IMR-90 (cell line): ENCODE measurements around the gene CCDC71. TPM values are rescaled to one million over a fixed set of nuclear protein-coding genes. Genes with fewer than 3 reads are reported as not detected.

Source experiments
- ATAC-seq: fragments of 200-7000 bp; cut with Tn5 transposase; 2 replicates; pipeline ENCODE4 v1.9.1; 2020; ENCODE audit warnings: low read depth, mild to moderate bottlenecking, moderate library complexity
- BruUV-seq: library from RNA; stranded (reverse); fragments of 400-500 nt; replicated peaks from 2 replicates; lab custom pipeline; 2021; lab: Mats Ljungman, UMichigan
- CTCF ChIA-PET: fragments of 300-600 bp; formaldehyde crosslinking; extraction: SDS; loops from one replicate; lab custom pipeline; 2021; ENCODE audit warnings: antibody characterized with exemption; lab: Yijun Ruan, JAX
- POLR2A ChIA-PET: fragments of 300-600 bp; sonication (Branson Sonifier 250); formaldehyde crosslinking; loops from one replicate; lab custom pipeline; 2022; ENCODE audit warnings: antibody characterized with exemption; ENCODE audit not compliant: unreplicated experiment; lab: Charles Lee
- DNase-seq: peaks from one replicate; pipeline ENCODE4 v3.0.0; 2013
- H2AFZ ChIP-seq: replicated peaks from 2 replicates; pipeline ENCODE3; 2013; ENCODE audit warnings: low read length, mild to moderate bottlenecking; ENCODE audit not compliant: poor library complexity
- H2AK5ac ChIP-seq: 2 replicates; pipeline ENCODE4 v1.6.1; 2013; ENCODE audit warnings: low read depth, low read length, inconsistent platforms
- H2AK9ac ChIP-seq: replicated peaks from 2 replicates; pipeline ENCODE3; 2013; ENCODE audit warnings: mild to moderate bottlenecking, low read depth, low read length, moderate library complexity; ENCODE audit not compliant: poor library complexity
- H2BK120ac ChIP-seq: 2 replicates; pipeline ENCODE4 v1.6.1; 2013; ENCODE audit warnings: low read depth, low read length, inconsistent platforms
- H2BK15ac ChIP-seq: 3 replicates; pipeline ENCODE4 v1.6.1; 2013; ENCODE audit warnings: low read depth, low read length, inconsistent platforms
- H2BK20ac ChIP-seq: 2 replicates; pipeline ENCODE4 v1.6.1; 2013; ENCODE audit warnings: low read depth, mild to moderate bottlenecking, inconsistent platforms, low read length, moderate library complexity
- H2BK5ac ChIP-seq: 2 replicates; pipeline ENCODE4 v1.6.1; 2013; ENCODE audit warnings: mild to moderate bottlenecking, low read depth, low read length, inconsistent platforms; ENCODE audit not compliant: poor library complexity, severe bottlenecking
- H3K14ac ChIP-seq: replicated peaks from 2 replicates; pipeline ENCODE4 v1.6.1; 2013; ENCODE audit warnings: low read depth, low read length, inconsistent platforms
- H3K18ac ChIP-seq: 2 replicates; pipeline ENCODE4 v1.6.1; 2013; ENCODE audit warnings: low read depth, low read length, control low read depth
- H3K23ac ChIP-seq: 2 replicates; pipeline ENCODE4 v1.6.1; 2013; ENCODE audit warnings: low read depth, low read length, inconsistent platforms
- H3K27ac ChIP-seq: 2 replicates; pipeline ENCODE4 v1.5.1; 2013; ENCODE audit warnings: mild to moderate bottlenecking, control low read depth, low read length; ENCODE audit not compliant: insufficient read depth
- H3K27me3 ChIP-seq: 2 replicates; pipeline ENCODE4 v1.6.1; 2013; ENCODE audit warnings: low read length; ENCODE audit not compliant: control insufficient read depth, insufficient read depth
- H3K36me3 ChIP-seq: 2 replicates; pipeline ENCODE4 v1.6.1; 2013; ENCODE audit warnings: low read length, mixed read lengths; ENCODE audit not compliant: control insufficient read depth, insufficient read depth
- H3K4ac ChIP-seq: 2 replicates; pipeline ENCODE4 v1.6.1; 2013; ENCODE audit warnings: low read depth, low read length, inconsistent platforms
- H3K4me1 ChIP-seq: 2 replicates; pipeline ENCODE4 v1.6.1; 2013; ENCODE audit warnings: low read length, mixed read lengths; ENCODE audit not compliant: control insufficient read depth, insufficient read depth
- H3K4me2 ChIP-seq: 2 replicates; pipeline ENCODE4 v1.6.1; 2013; ENCODE audit warnings: low read depth, mild to moderate bottlenecking, control low read depth, low read length, moderate library complexity
- H3K4me3 ChIP-seq: 2 replicates; pipeline ENCODE4 v1.5.1; 2013; ENCODE audit warnings: low read depth, mild to moderate bottlenecking, control low read depth, low read length, moderate library complexity; ENCODE audit not compliant: insufficient read depth
- H3K56ac ChIP-seq: 2 replicates; pipeline ENCODE4 v1.6.1; 2013; ENCODE audit warnings: low read length, inconsistent platforms; ENCODE audit not compliant: insufficient read depth; ENCODE audit errors: extremely low read depth
- H3K79me1 ChIP-seq, 2 experiments: 2 replicates each; pipeline ENCODE4 v1.6.1; 2013; ENCODE audit warnings: low read length in 2 of 2, inconsistent platforms in 1 of 2, low read depth in 1 of 2
- H3K9ac ChIP-seq: 2 replicates; pipeline ENCODE4 v1.6.1; 2013; ENCODE audit warnings: low read depth, low read length, control low read depth
- H3K9me1 ChIP-seq: 2 replicates; pipeline ENCODE4 v1.6.1; 2013; ENCODE audit warnings: low read length, inconsistent platforms; ENCODE audit not compliant: insufficient read depth
- H3K9me3 ChIP-seq: 2 replicates; pipeline ENCODE4 v1.6.1; 2013; ENCODE audit warnings: low read length; ENCODE audit not compliant: control insufficient read depth, insufficient read depth
- H4K20me1 ChIP-seq: 2 replicates; pipeline ENCODE4 v1.6.1; 2013; ENCODE audit warnings: low read length, inconsistent platforms; ENCODE audit not compliant: insufficient read depth
- H4K5ac ChIP-seq: 2 replicates; pipeline ENCODE4 v1.6.1; 2013; ENCODE audit warnings: mild to moderate bottlenecking, low read depth, low read length, control low read depth
- H4K8ac ChIP-seq, 2 experiments: 2 replicates each; pipeline ENCODE4 v1.6.1; 2013; ENCODE audit warnings: low read depth in 2 of 2, low read length in 2 of 2, control low read depth in 1 of 2, inconsistent platforms in 1 of 2
- H4K91ac ChIP-seq: 2 replicates; pipeline ENCODE4 v1.6.1; 2013; ENCODE audit warnings: low read depth, low read length, inconsistent platforms; ENCODE audit not compliant: insufficient read depth
- FOS ChIP-seq: fragments of 150-350 bp; IDR thresholded peaks from 2 replicates; pipeline ENCODE4 v1.6.1; 2016; ENCODE audit warnings: low read depth, low read length
- MAZ ChIP-seq: IDR thresholded peaks from 2 replicates; pipeline ENCODE4 v1.6.1; 2012; ENCODE audit warnings: low read depth, mild to moderate bottlenecking, low read length, improper control_type of control experiment, moderate library complexity, borderline replicate concordance
- POLR2A ChIP-seq: IDR thresholded peaks from 2 replicates; pipeline ENCODE4 v1.6.1; 2012; ENCODE audit warnings: mild to moderate bottlenecking, low read depth, low read length
- WGBS, 2 experiments: methylation state at CpG; one replicate each; pipeline versions ENCODE4 v1.1.5 to v1.1.7; 2013; ENCODE audit warnings: missing lambda C conversion rate in 2 of 2; ENCODE audit not compliant: insufficient read length in 1 of 2; ENCODE audit errors: extremely low coverage in 2 of 2; 5-methylcytosine and 5-hydroxymethylcytosine counted together
- dilution Hi-C: fragments of 300-500 bp; cut with HindIII; formaldehyde crosslinking; loops from one replicate; pipeline ENCODE4 v1.14.3; 2018; ENCODE audit warnings: low sequenced_read_pairs; ENCODE audit not compliant: unreplicated experiment
- in situ Hi-C: fragments of 300-500 bp; cut with MboI; formaldehyde crosslinking; loops from 3 replicates; pipeline ENCODE4 v1.14.3; 2019; ENCODE audit warnings: low sequenced_read_pairs, inconsistent platforms, mixed read lengths
- intact Hi-C: fragments of 100-400 bp; cut with micrococcal nuclease; formaldehyde crosslinking; loops from 2 replicates; pipeline ENCODE4 v1.10.0; 2022
- polyA plus RNA-seq, 3 experiments: library from polyadenylated mRNA; depleted of rRNA; stranded (reverse); fragments of >200 nt; gene quantifications; 2 replicates each; pipeline ENCODE4 v1.2.3, GENCODE V29; 2012; ENCODE audit warnings: low replicate concordance in 1 of 3
- total RNA-seq: library from RNA; depleted of rRNA; stranded (reverse); fragments of >200 nt; gene quantifications from 2 replicates; pipeline ENCODE4 v1.2.3, GENCODE V29; 2012

Gene CCDC71
- total and polyA plus RNA-seq, 2 of the 4 experiments (the other 2 are of a cell fraction): 29.4 to 35.9 TPM

GRCh38 chr3:49120438-49121131 lies 45.5 kb downstream of the CCDC71 start, which contains the start of gene USP19:
TSS of gene USP19 (minus strand) at chr3:49120823. CDS start at chr3:49119145, 1,678 bp downstream.
- Histone ChIP-seq H3K9me1 (peaks cover 10% of the 10 kb centered on the region; the same call in 1 of the 2 replicates), H3K9me3 (no peaks in the 10 kb centered on the region), H3K56ac (peak within 1 kb of the TSS; percentile 62), H4K8ac (peak within 1 kb of the TSS; percentile 91 to 96), H2AFZ (peak within 1 kb of the TSS; percentile 97), H2AK5ac (peak within 1 kb of the TSS; percentile 95), H3K4me1 (peaks cover 10% of the 10 kb centered on the region), H4K91ac (peak within 1 kb of the TSS; percentile 87), H3K27me3 (no peaks in the 10 kb centered on the region), H2AK9ac (peak within 1 kb of the TSS; percentile 99), H2BK5ac (peak within 1 kb of the TSS; percentile 89), H4K20me1 (peaks cover 6% of the 10 kb centered on the region), H3K4me2 (peak within 1 kb of the TSS; percentile 98), H3K14ac (peak within 1 kb of the TSS; percentile 94), H4K5ac (peak within 1 kb of the TSS; percentile 82), H3K27ac (peak within 1 kb of the TSS; percentile 86), H2BK15ac (no peak within 1 kb of the TSS), H3K79me1 (peaks cover 4 to 49% of the 10 kb centered on the region in 2 experiments), H3K36me3 (peaks cover 74% of the 10 kb centered on the region), H2BK120ac (no peak within 1 kb of the TSS), H3K23ac (peak within 1 kb of the TSS; percentile 93), H3K18ac (peak within 1 kb of the TSS; percentile 10; the same call in 1 of the 2 replicates), H3K4ac (peak within 1 kb of the TSS; percentile 95), H2BK20ac (no peak within 1 kb of the TSS), H3K9ac (peak within 1 kb of the TSS; percentile 90), H3K4me3 (peak within 1 kb of the TSS; percentile 80)
- in situ Hi-C loops (no loop called here), intact Hi-C loops (no loop called here), dilution Hi-C loops (no loop called here)
- POLR2A ChIA-PET: interaction anchor here (0.6 to 1.3 kb wide), 5 partner anchors 12 to 204 kb away, joined by 3 to 7 read pairs (median 3); partner anchors contain the start of genes LAMB2 and WDR6
- TF ChIP-seq FOS (no peak), POLR2A (peak; percentile 74), MAZ (peak; percentile 42; the same call in 1 of the 2 replicates)
- 1% methylated on average over 39 of the region's 70 CpGs; no CpG with 5 or more reads in 1 of the 2 experiments for WGBS, 2 experiments
- CTCF ChIA-PET: interaction anchor here (0.6 kb wide), 2 partner anchors 26 to 288 kb away, joined by 3 to 4 read pairs; no protein-coding TSS in a partner anchor
- no TSS peak for BruUV-seq
- peak; percentile 94 for ATAC-seq
- peak; percentile 90 for DNase-seq
